HepG2 (cell line): ENCODE results near the gene NMNAT1. TPM values are rescaled to one million over a fixed set of nuclear protein-coding genes. Genes with fewer than 3 reads are reported as not detected.

ENCODE experiments used
- CAMTA2 ChIP-seq: sonication (generic); formaldehyde crosslinking; IDR thresholded peaks from 2 replicates; pipeline ENCODE4 v1.4.0; 2020; ENCODE audit warnings: mild to moderate bottlenecking, missing genetic modification reagents, borderline replicate concordance
- DNMT3B ChIP-seq: conservative IDR thresholded peaks from 2 replicates; pipeline ENCODE4 v1.6.1; 2016; ENCODE audit warnings: missing biosample characterization, control low read depth
- ELF3 ChIP-seq: IDR thresholded peaks from 2 replicates; pipeline ENCODE4 v1.6.1; 2016; ENCODE audit warnings: missing genetic modification reagents, missing compliant biosample characterization
- IKZF4 ChIP-seq: sonication (generic); formaldehyde crosslinking; IDR thresholded peaks from 2 replicates; pipeline ENCODE4 v1.5.1; 2020; ENCODE audit warnings: borderline replicate concordance, mild to moderate bottlenecking, low read depth, missing genetic modification reagents; ENCODE audit errors: not compliant biosample characterization
- IKZF5 ChIP-seq: IDR thresholded peaks from 2 replicates; pipeline ENCODE4 v1.6.1; 2018; ENCODE audit warnings: missing genetic modification reagents, mild to moderate bottlenecking, missing compliant biosample characterization
- IRF9 ChIP-seq: sonication (generic); formaldehyde crosslinking; IDR thresholded peaks from 2 replicates; pipeline ENCODE4 v1.8.0; 2022; ENCODE audit warnings: missing genetic modification reagents, mild to moderate bottlenecking, borderline replicate concordance
- MYC ChIP-seq: sonication (generic); formaldehyde crosslinking; IDR thresholded peaks from 2 replicates; pipeline ENCODE4 v1.9.0; 2021; ENCODE audit warnings: missing genetic modification reagents, borderline replicate concordance
- PAF1 ChIP-seq: IDR thresholded peaks from 2 replicates; pipeline ENCODE4 v1.6.1; 2016; ENCODE audit warnings: missing genetic modification reagents, missing compliant biosample characterization
- SAP130 ChIP-seq: IDR thresholded peaks from 2 replicates; pipeline ENCODE4 v1.6.1; 2016; ENCODE audit warnings: low read depth
- SMAD1 ChIP-seq: sonication (generic); formaldehyde crosslinking; IDR thresholded peaks from 2 replicates; pipeline ENCODE4 v1.4.0; 2020; ENCODE audit warnings: missing genetic modification reagents, low read depth, mild to moderate bottlenecking, borderline replicate concordance
- SNAPC5 ChIP-seq: sonication (generic); formaldehyde crosslinking; IDR thresholded peaks from 2 replicates; pipeline ENCODE4 v1.8.1; 2023; ENCODE audit warnings: mild to moderate bottlenecking, missing genetic modification reagents, borderline replicate concordance
- SNRNP70 ChIP-seq: fragments of 200-400 bp; formaldehyde crosslinking; IDR thresholded peaks from 2 replicates; pipeline ENCODE4 v1.6.1; 2017; ENCODE audit warnings: mild to moderate bottlenecking, low read depth, low read length, moderate library complexity
- SRF ChIP-seq: IDR thresholded peaks from 2 replicates; pipeline ENCODE4 v1.6.1; 2011; ENCODE audit warnings: mild to moderate bottlenecking, low read depth, low read length, moderate library complexity
- SRSF1 ChIP-seq: fragments of 200-400 bp; formaldehyde crosslinking; optimal IDR thresholded peaks from 2 replicates; pipeline ENCODE3; 2017; ENCODE audit warnings: mild to moderate bottlenecking, low read depth, low read length, moderate library complexity
- TBL1XR1 ChIP-seq: fragments of 150-350 bp; IDR thresholded peaks from 2 replicates; pipeline ENCODE4 v1.6.1; 2014; ENCODE audit warnings: borderline replicate concordance, low read length; ENCODE audit not compliant: partially characterized antibody
- TGIF2 ChIP-seq: IDR thresholded peaks from 2 replicates; pipeline ENCODE4 v1.6.1; 2016; ENCODE audit warnings: control low read depth, missing compliant biosample characterization
- THAP7 ChIP-seq: sonication (generic); formaldehyde crosslinking; IDR thresholded peaks from 2 replicates; pipeline ENCODE4 v1.8.1; 2023; ENCODE audit warnings: mild to moderate bottlenecking, missing genetic modification reagents
- ZNF235 ChIP-seq: sonication (generic); formaldehyde crosslinking; IDR thresholded peaks from 2 replicates; pipeline ENCODE4 v1.8.1; 2023; ENCODE audit warnings: mild to moderate bottlenecking, missing genetic modification reagents, borderline replicate concordance
- ZNF383 ChIP-seq: sonication (generic); formaldehyde crosslinking; IDR thresholded peaks from 2 replicates; pipeline ENCODE4 v1.4.0; 2020; ENCODE audit warnings: missing genetic modification reagents, mild to moderate bottlenecking, borderline replicate concordance
- ZNF496 ChIP-seq: sonication (generic); formaldehyde crosslinking; IDR thresholded peaks from 2 replicates; pipeline ENCODE4 v1.8.1; 2023; ENCODE audit warnings: mild to moderate bottlenecking, moderate library complexity, missing genetic modification reagents; ENCODE audit not compliant: insufficient replicate concordance
- ZNF530 ChIP-seq: sonication (generic); formaldehyde crosslinking; IDR thresholded peaks from 2 replicates; pipeline ENCODE4 v1.5.0; 2020; ENCODE audit warnings: low read depth, mild to moderate bottlenecking, missing genetic modification reagents
- ZNF543 ChIP-seq: sonication (generic); formaldehyde crosslinking; IDR thresholded peaks from 2 replicates; pipeline ENCODE4 v1.4.0; 2020; ENCODE audit warnings: mild to moderate bottlenecking, missing genetic modification reagents
- ZNF577 ChIP-seq: sonication (generic); formaldehyde crosslinking; IDR thresholded peaks from 2 replicates; pipeline ENCODE4 v1.4.0; 2020; ENCODE audit warnings: mild to moderate bottlenecking, low read depth, missing genetic modification reagents, borderline replicate concordance
- ZNF781 ChIP-seq: sonication (generic); formaldehyde crosslinking; IDR thresholded peaks from 2 replicates; pipeline ENCODE4 v1.5.1; 2020; ENCODE audit warnings: borderline replicate concordance, mild to moderate bottlenecking, missing genetic modification reagents; ENCODE audit errors: not compliant biosample characterization
- ZNF850 ChIP-seq: sonication (generic); formaldehyde crosslinking; conservative IDR thresholded peaks from 2 replicates; pipeline ENCODE4 v1.9.0; 2021; ENCODE audit warnings: mild to moderate bottlenecking, missing genetic modification reagents
- ZZZ3 ChIP-seq: sonication (generic); formaldehyde crosslinking; IDR thresholded peaks from 2 replicates; pipeline ENCODE4 v1.4.0; 2020; ENCODE audit warnings: missing genetic modification reagents, mild to moderate bottlenecking, borderline replicate concordance
- polyA plus RNA-seq, 8 experiments: library from polyadenylated mRNA; depleted of rRNA in 3 of 8; stranded (reverse) in 7 of 8; unstranded in 1 of 8; fragments of >200 nt; fragmentation: Illumina TruSeq in 4 of 8; extraction: Trizol in 4 of 8; gene quantifications; 2 replicates each; pipeline versions ENCODE4 v1.2.1 to v1.2.3, GENCODE V29; 2011 to 2016; ENCODE audit warnings: low read depth in 4 of 8, missing spikeins in 1 of 8, mixed read lengths in 1 of 8; ENCODE audit not compliant: insufficient read depth in 1 of 8
- total RNA-seq, 5 experiments: library from RNA; depleted of rRNA; stranded (reverse); fragments of >200 nt; fragmentation: Illumina TruSeq; extraction: Trizol; gene quantifications; 2 replicates each; pipeline ENCODE4 v1.2.3, GENCODE V29; 2016; ENCODE audit warnings: low read depth in 1 of 5

Gene NMNAT1
- total and polyA plus RNA-seq, 2 of the 13 experiments (the other 11 are each of a cell fraction or from before 2014, with no cell fraction given) = 5.6 to 12.2 TPM

- TF ChIP-seq ZNF781 (CRISPR knock-in tag) (peak; percentile 75), ZNF577 (CRISPR knock-in tag) (no peak), SRF (no peak), PAF1 (CRISPR knock-in tag) (no peak), IKZF4 (CRISPR knock-in tag) (no peak), ZNF496 (CRISPR knock-in tag) (no peak), IKZF5 (peak; percentile 85), IRF9 (CRISPR knock-in tag) (peak; percentile 84; the same call in 1 of the 2 replicates), SNAPC5 (CRISPR knock-in tag) (no peak), ZNF383 (no peak), TGIF2 (CRISPR knock-in tag) (peak; percentile 80), CAMTA2 (CRISPR knock-in tag) (0 out of 2 replicates have a peak, but pooled peaks have one; percentile 38), ZNF235 (no peak), SAP130 (CRISPR knock-in tag) (peak; percentile 95), ZZZ3 (CRISPR knock-in tag) (peak; percentile 92; the same call in 1 of the 2 replicates), ZNF850 (CRISPR knock-in tag) (0 out of 2 replicates have a peak, but pooled peaks have one; percentile 26), SMAD1 (CRISPR knock-in tag) (peak; percentile 69; the same call in 1 of the 2 replicates), SRSF1 (peak; percentile 91), MYC (CRISPR knock-in tag) (peak; percentile 84; the same call in 1 of the 2 replicates), SNRNP70 (no peak), ZNF530 (CRISPR knock-in tag) (no peak), DNMT3B (no peak), ELF3 (peak; percentile 24; the same call in 1 of the 2 replicates), TBL1XR1 (peak; percentile 68), THAP7 (peak; percentile 56; the same call in 1 of the 2 replicates), ZNF543 (CRISPR knock-in tag) (peak; percentile 90)
These were observed at the start of gene NMNAT1, which contains the start of gene LZIC (continued) for GRCh38 chr1:9942939-9943788.
